Measurements from ENCODE around the gene RTP3.

DNA sequence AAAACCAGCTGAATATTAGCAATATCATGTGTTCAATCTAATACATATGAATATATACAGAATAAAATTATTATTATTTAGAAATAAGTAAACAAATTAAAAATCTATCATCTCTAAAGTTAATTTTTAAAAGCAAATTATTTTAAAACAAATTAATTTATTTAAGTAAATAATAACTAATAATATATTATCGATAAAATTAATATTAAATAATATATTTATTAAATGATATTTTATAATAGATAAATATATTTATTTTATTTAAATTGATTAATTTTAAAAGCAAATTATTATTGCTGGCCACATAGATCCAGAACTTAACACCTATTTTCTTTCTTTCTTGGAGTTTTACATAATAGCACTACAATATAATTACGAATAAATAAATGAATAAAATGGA, 22.2 kb downstream of the RTP3 start:
- TF ChIP-seq, protein P1, sequence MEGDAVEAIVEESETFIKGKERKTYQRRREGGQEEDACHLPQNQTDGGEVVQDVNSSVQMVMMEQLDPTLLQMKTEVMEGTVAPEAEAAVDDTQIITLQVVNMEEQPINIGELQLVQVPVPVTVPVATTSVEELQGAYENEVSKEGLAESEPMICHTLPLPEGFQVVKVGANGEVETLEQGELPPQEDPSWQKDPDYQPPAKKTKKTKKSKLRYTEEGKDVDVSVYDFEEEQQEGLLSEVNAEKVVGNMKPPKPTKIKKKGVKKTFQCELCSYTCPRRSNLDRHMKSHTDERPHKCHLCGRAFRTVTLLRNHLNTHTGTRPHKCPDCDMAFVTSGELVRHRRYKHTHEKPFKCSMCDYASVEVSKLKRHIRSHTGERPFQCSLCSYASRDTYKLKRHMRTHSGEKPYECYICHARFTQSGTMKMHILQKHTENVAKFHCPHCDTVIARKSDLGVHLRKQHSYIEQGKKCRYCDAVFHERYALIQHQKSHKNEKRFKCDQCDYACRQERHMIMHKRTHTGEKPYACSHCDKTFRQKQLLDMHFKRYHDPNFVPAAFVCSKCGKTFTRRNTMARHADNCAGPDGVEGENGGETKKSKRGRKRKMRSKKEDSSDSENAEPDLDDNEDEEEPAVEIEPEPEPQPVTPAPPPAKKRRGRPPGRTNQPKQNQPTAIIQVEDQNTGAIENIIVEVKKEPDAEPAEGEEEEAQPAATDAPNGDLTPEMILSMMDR (IDR thresholded peaks at IDR 0.05), result no peak
- TF ChIP-seq POLR2A (IDR thresholded peaks at IDR 0.05), result no peak

All from body of pancreas (tissue), 4 donors.